Keratinocyte (primary cell): ENCODE data around the gene TNFAIP2. TPM values are rescaled to one million over a fixed set of nuclear protein-coding genes. Genes with fewer than 3 reads are reported as not detected.

ENCODE experiments used
- DNase-seq: peaks from one replicate; pipeline ENCODE4 v3.0.0-alpha.2; 2011; ENCODE audit warnings: low read depth, missing footprints, low spot score
- FAIRE-seq: peaks from 2 replicates; lab custom pipeline; 2011; peaks lifted over from hg19 to GRCh38; lab: Jason Lieb, UNC
- H2AFZ ChIP-seq: 2 replicates; pipeline ENCODE4 v1.6.0; 2012; ENCODE audit warnings: low read length, control low read depth, inconsistent platforms; ENCODE audit not compliant: control insufficient read depth
- H3K27ac ChIP-seq: 2 replicates; pipeline ENCODE4 v1.5.1; 2011; ENCODE audit warnings: low read length; ENCODE audit not compliant: control insufficient read depth, insufficient read depth
- H3K27me3 ChIP-seq: 3 replicates; pipeline ENCODE4 v1.6.0; 2011; ENCODE audit warnings: low read length; ENCODE audit not compliant: control insufficient read depth, insufficient read depth; ENCODE audit errors: extremely low read depth
- H3K36me3 ChIP-seq, 2 experiments: 2 replicates in 1 of 2; 3 replicates in 1 of 2; pipeline ENCODE4 v1.5.1; 2011; ENCODE audit warnings: low read length in 2 of 2, mild to moderate bottlenecking in 1 of 2; ENCODE audit not compliant: control insufficient read depth in 2 of 2, insufficient read depth in 2 of 2; ENCODE audit errors: extremely low read depth in 1 of 2
- H3K4me1 ChIP-seq: 3 replicates; pipeline ENCODE4 v1.5.1; 2011; ENCODE audit warnings: low read length; ENCODE audit not compliant: control insufficient read depth, insufficient read depth; ENCODE audit errors: extremely low read depth
- H3K4me2 ChIP-seq: 3 replicates; pipeline ENCODE4 v1.6.0; 2011; ENCODE audit warnings: low read depth, low read length; ENCODE audit not compliant: control insufficient read depth, insufficient read depth; ENCODE audit errors: extremely low read depth
- H3K4me3 ChIP-seq, 3 experiments: fragments of 200-600 bp in 1 of 3; sonication (generic) in 1 of 3; 2 replicates in 2 of 3; 3 replicates in 1 of 3; pipeline ENCODE4 v1.5.1; 2011 to 2016; ENCODE audit warnings: low read length in 3 of 3, mild to moderate bottlenecking in 3 of 3, control low read depth in 2 of 3, inconsistent platforms in 1 of 3, low read depth in 1 of 3, mixed read lengths in 1 of 3, mixed run types in 1 of 3, moderate library complexity in 1 of 3; ENCODE audit not compliant: control insufficient read depth in 2 of 3, insufficient read depth in 2 of 3; ENCODE audit errors: extremely low read depth in 1 of 3
- H3K79me2 ChIP-seq: 2 replicates; pipeline ENCODE4 v1.6.0; 2012; ENCODE audit warnings: low read length; ENCODE audit not compliant: control insufficient read depth, insufficient read depth
- H3K9ac ChIP-seq: 3 replicates; pipeline ENCODE4 v1.6.0; 2011; ENCODE audit warnings: low read length; ENCODE audit not compliant: control insufficient read depth, insufficient read depth; ENCODE audit errors: extremely low read depth
- H3K9me1 ChIP-seq: 3 replicates; pipeline ENCODE4 v1.6.0; 2011; ENCODE audit warnings: low read length; ENCODE audit not compliant: control insufficient read depth, insufficient read depth; ENCODE audit errors: extremely low read depth
- H3K9me3 ChIP-seq: 2 replicates; pipeline ENCODE4 v1.5.1; 2012; ENCODE audit warnings: low read depth, low read length; ENCODE audit not compliant: control insufficient read depth
- H4K20me1 ChIP-seq: 3 replicates; pipeline ENCODE4 v1.6.0; 2011; ENCODE audit warnings: low read length; ENCODE audit not compliant: control insufficient read depth, insufficient read depth; ENCODE audit errors: extremely low read depth
- EZH2 ChIP-seq: IDR thresholded peaks from one replicate; pipeline ENCODE4 v1.6.1; 2012; ENCODE audit warnings: inconsistent platforms, mild to moderate bottlenecking, low read length, moderate library complexity
- dilution Hi-C: fragments of 300-500 bp; cut with MboI; formaldehyde crosslinking; loops from one replicate; pipeline ENCODE4 v1.7.0; 2020; ENCODE audit warnings: low sequenced_read_pairs; ENCODE audit not compliant: extremely low pct_ligation_motif_present
- polyA plus RNA-seq, 5 experiments: library from polyadenylated mRNA; depleted of rRNA in 3 of 5; stranded (reverse) in 3 of 5; stranded (forward) in 1 of 5; unstranded in 1 of 5; fragments of >200 nt; gene quantifications; 1 replicate in 1 of 5; 2 replicates in 3 of 5; 3 replicates in 1 of 5; pipeline versions ENCODE4 v1.2.1 to v1.2.3, GENCODE V29; 2011 to 2012; ENCODE audit warnings: missing spikeins in 2 of 5, low read depth in 1 of 5, low replicate concordance in 1 of 5
- TF ChIP-seq, protein P1 (sequence below), 3 experiments: IDR thresholded peaks in 1 of 3; conservative IDR thresholded peaks in 1 of 3; optimal IDR thresholded peaks in 1 of 3; 2 replicates in 2 of 3; 3 replicates in 1 of 3; pipeline versions ENCODE3 to v1.5.1; 2011; ENCODE audit warnings: low read length in 3 of 3, mild to moderate bottlenecking in 3 of 3, moderate library complexity in 2 of 3, control low read depth in 1 of 3, inconsistent platforms in 1 of 3; ENCODE audit not compliant: insufficient read depth in 2 of 3; ENCODE audit errors: extremely low read depth in 1 of 3

TNFAIP2 gene
- polyA plus RNA-seq, 1 donor (not counting 4 experiments of a cell fraction or from before 2014, with no cell fraction given) = 0.71 TPM

DNA sequence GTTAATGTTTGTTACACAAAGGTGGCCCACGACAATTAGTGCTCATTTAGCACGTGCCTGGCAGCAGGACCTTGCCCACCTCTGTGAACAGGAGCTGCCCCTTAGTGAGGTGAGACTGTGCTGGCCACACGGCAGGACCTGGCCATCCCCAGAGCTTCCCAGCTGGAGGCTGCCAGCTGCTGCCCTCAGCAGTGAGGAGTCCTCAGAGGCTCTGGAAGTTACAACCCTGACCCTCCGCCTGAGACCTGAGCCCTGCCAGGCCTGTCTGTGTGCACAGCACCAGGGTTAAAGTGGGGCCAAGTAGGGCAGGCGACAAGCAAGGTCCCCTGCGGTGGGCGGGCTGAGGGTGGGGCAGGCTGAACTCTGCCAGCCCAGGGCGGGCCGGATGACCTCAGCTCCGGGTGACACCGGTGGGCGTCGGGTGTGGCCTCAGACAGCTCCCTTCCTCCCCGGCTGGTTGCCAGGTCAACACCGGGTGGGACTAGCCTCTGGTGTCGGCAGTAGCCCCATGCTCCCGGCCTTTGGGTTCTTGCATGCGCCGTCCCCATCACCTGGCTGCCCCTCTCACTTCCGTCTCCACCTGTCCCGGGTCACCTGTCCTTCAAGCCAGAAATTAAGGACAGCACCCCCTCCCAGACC is 48.4 kb upstream of the TNFAIP2 start:
- peaks cover 10% of the 10 kb centered on the region for H3K27me3 ChIP-seq
- dilution Hi-C loops = no loop called here
- FAIRE-seq = no peak
- no peak for DNase-seq
- no peak overlapping the region for H3K9ac ChIP-seq
- H3K4me3 ChIP-seq = peak overlapping the region in 1 of 3 experiments; percentile 32
- no peaks in the 10 kb centered on the region for H3K79me2 ChIP-seq
- peak overlapping the region; percentile 77 for H3K4me2 ChIP-seq
- H3K9me1 ChIP-seq = no peaks in the 10 kb centered on the region
- H3K36me3 ChIP-seq = no peaks in the 10 kb centered on the region
- peaks cover 5% of the 10 kb centered on the region for H3K4me1 ChIP-seq
- peak overlapping the region; percentile 37 for H2AFZ ChIP-seq
- no peak overlapping the region for H3K27ac ChIP-seq
- no peaks in the 10 kb centered on the region for H3K9me3 ChIP-seq
- H4K20me1 ChIP-seq = no peaks in the 10 kb centered on the region
- TF ChIP-seq, protein P1, sequence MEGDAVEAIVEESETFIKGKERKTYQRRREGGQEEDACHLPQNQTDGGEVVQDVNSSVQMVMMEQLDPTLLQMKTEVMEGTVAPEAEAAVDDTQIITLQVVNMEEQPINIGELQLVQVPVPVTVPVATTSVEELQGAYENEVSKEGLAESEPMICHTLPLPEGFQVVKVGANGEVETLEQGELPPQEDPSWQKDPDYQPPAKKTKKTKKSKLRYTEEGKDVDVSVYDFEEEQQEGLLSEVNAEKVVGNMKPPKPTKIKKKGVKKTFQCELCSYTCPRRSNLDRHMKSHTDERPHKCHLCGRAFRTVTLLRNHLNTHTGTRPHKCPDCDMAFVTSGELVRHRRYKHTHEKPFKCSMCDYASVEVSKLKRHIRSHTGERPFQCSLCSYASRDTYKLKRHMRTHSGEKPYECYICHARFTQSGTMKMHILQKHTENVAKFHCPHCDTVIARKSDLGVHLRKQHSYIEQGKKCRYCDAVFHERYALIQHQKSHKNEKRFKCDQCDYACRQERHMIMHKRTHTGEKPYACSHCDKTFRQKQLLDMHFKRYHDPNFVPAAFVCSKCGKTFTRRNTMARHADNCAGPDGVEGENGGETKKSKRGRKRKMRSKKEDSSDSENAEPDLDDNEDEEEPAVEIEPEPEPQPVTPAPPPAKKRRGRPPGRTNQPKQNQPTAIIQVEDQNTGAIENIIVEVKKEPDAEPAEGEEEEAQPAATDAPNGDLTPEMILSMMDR (optimal IDR thresholded peaks at IDR 0.05 in 1 of 3, IDR thresholded peaks at IDR 0.05 in 1 of 3, conservative IDR thresholded peaks at IDR 0.05 in 1 of 3; ENCODE audit: extremely low read depth in 1 of 3, insufficient read depth in 2 of 3, low read length in 3 of 3) = no peak
- TF ChIP-seq EZH2 = no peak

DNA sequence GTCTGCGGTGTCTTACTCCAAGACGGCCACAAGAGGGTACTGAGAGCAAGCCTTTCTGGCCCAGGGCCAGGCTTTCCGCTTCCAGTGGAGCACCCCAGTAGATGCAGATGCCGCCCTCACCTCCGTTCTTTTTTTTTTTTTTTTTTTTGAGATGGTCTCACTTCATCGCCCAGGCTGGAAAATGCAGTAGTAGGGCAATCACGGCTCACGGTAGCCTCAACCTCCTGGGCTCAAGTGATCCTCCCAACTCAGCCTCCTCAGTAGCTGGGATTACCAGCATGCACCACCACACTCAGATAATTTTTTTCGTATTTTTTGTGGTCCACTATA is 44.9 kb upstream of the TNFAIP2 start:
- Histone ChIP-seq H2AFZ (no peak overlapping the region), H3K4me3 (no peak overlapping the region), H4K20me1 (no peaks in the 10 kb centered on the region), H3K9me3 (no peaks in the 10 kb centered on the region), H3K4me2 (no peak overlapping the region), H3K36me3 (no peaks in the 10 kb centered on the region), H3K4me1 (peaks cover 2% of the 10 kb centered on the region), H3K79me2 (no peaks in the 10 kb centered on the region), H3K27me3 (peaks cover 11% of the 10 kb centered on the region), H3K27ac (no peak overlapping the region), H3K9me1 (no peaks in the 10 kb centered on the region), H3K9ac (no peak overlapping the region)
- FAIRE-seq (no peak), DNase-seq (no peak)
- TF ChIP-seq, protein P1 (optimal IDR thresholded peaks at IDR 0.05 in 1 of 3, IDR thresholded peaks at IDR 0.05 in 1 of 3, conservative IDR thresholded peaks at IDR 0.05 in 1 of 3; ENCODE audit: extremely low read depth in 1 of 3, insufficient read depth in 2 of 3, low read length in 3 of 3) = peak; percentile 78 to 85 (median 80)
- no peak for TF ChIP-seq EZH2
- dilution Hi-C loops = no loop called here
